ENCODE results near the gene HOMER1. TPM values are rescaled to one million over a fixed set of nuclear protein-coding genes. Genes with fewer than 3 reads are reported as not detected.

The HOMER1 gene
- total RNA-seq, 2 donors from 2014 or later = 42.4 to 43.3 TPM

GRCh38 chr5:79456890-79457583, 56.9 kb downstream of the HOMER1 start:
- no peak for DNase-seq
- H3K27me3 ChIP-seq (ENCODE audit: control insufficient read depth, insufficient read depth, low read length, poor library complexity, severe bottlenecking) = no peaks in the 10 kb centered on the region
- H3K4me3 Mint-ChIP-seq = no peak overlapping the region
- no peaks in the 10 kb centered on the region for H3K27me3 Mint-ChIP-seq (ENCODE audit: insufficient read depth)
- H3K9ac ChIP-seq (ENCODE audit: extremely low read depth, low read length, poor library complexity, severe bottlenecking) = no peak overlapping the region
- peaks cover 4% of the 10 kb centered on the region for H3K9me3 ChIP-seq (ENCODE audit: control insufficient read depth, low read length)
- H3K4me3 ChIP-seq (ENCODE audit: low read length) = no peak overlapping the region
- H3K36me3 ChIP-seq (ENCODE audit: control insufficient read depth, insufficient read depth, low read length) = peaks cover 13% of the 10 kb centered on the region
- TF ChIP-seq, protein P1, sequence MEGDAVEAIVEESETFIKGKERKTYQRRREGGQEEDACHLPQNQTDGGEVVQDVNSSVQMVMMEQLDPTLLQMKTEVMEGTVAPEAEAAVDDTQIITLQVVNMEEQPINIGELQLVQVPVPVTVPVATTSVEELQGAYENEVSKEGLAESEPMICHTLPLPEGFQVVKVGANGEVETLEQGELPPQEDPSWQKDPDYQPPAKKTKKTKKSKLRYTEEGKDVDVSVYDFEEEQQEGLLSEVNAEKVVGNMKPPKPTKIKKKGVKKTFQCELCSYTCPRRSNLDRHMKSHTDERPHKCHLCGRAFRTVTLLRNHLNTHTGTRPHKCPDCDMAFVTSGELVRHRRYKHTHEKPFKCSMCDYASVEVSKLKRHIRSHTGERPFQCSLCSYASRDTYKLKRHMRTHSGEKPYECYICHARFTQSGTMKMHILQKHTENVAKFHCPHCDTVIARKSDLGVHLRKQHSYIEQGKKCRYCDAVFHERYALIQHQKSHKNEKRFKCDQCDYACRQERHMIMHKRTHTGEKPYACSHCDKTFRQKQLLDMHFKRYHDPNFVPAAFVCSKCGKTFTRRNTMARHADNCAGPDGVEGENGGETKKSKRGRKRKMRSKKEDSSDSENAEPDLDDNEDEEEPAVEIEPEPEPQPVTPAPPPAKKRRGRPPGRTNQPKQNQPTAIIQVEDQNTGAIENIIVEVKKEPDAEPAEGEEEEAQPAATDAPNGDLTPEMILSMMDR (conservative IDR thresholded peaks at IDR 0.05) = no peak
- H3K36me3 Mint-ChIP-seq (ENCODE audit: low read depth) = peaks cover 15% of the 10 kb centered on the region
- no peaks in the 10 kb centered on the region for H3K9me3 Mint-ChIP-seq
- peaks cover 6% of the 10 kb centered on the region for H3K4me1 ChIP-seq (ENCODE audit: control insufficient read depth, insufficient read depth, low read length)
- H3K27ac ChIP-seq (ENCODE audit: low read depth, low read length) = no peak overlapping the region
- 90% methylated on average over 1 to 2 of the region's 2 CpGs for WGBS, 2 experiments (ENCODE audit: insufficient coverage in 1 of 2, insufficient read length in 1 of 2)
- H3K4me1 Mint-ChIP-seq = peaks cover 20% of the 10 kb centered on the region
- H3K27ac Mint-ChIP-seq = no peak overlapping the region

- H3K27ac ChIP-seq (ENCODE audit: low read depth, low read length) = no peak overlapping the region
- H3K27ac Mint-ChIP-seq = no peak overlapping the region
- H3K4me3 ChIP-seq (ENCODE audit: low read length) = no peak overlapping the region
- H3K36me3 Mint-ChIP-seq (ENCODE audit: low read depth) = peaks cover 15% of the 10 kb centered on the region
- peaks cover 20% of the 10 kb centered on the region for H3K4me1 Mint-ChIP-seq
- H3K27me3 ChIP-seq (ENCODE audit: control insufficient read depth, insufficient read depth, low read length, poor library complexity, severe bottlenecking) = no peaks in the 10 kb centered on the region
- peaks cover 6% of the 10 kb centered on the region for H3K4me1 ChIP-seq (ENCODE audit: control insufficient read depth, insufficient read depth, low read length)
- TF ChIP-seq, protein P1 (conservative IDR thresholded peaks at IDR 0.05) = no peak
- H3K9me3 Mint-ChIP-seq = no peaks in the 10 kb centered on the region
- H3K9me3 ChIP-seq (ENCODE audit: control insufficient read depth, low read length) = peaks cover 4% of the 10 kb centered on the region
- no peak overlapping the region for H3K9ac ChIP-seq (ENCODE audit: extremely low read depth, low read length, poor library complexity, severe bottlenecking)
- H3K27me3 Mint-ChIP-seq (ENCODE audit: insufficient read depth) = no peaks in the 10 kb centered on the region
- H3K36me3 ChIP-seq (ENCODE audit: control insufficient read depth, insufficient read depth, low read length) = peaks cover 13% of the 10 kb centered on the region
- no peak overlapping the region for H3K4me3 Mint-ChIP-seq
- no peak for DNase-seq
Observed at GRCh38 chr5:79456400-79456799, 57.5 kb downstream of the HOMER1 start.

GRCh38 chr5:79454043-79454442, 59.9 kb downstream of the HOMER1 start:
- peaks cover 20% of the 10 kb centered on the region for H3K4me1 Mint-ChIP-seq

More at GRCh38 chr5:79454043-79454442, 59.9 kb downstream of the HOMER1 start:
- WGBS, 2 experiments (ENCODE audit: insufficient coverage in 1 of 2, insufficient read length in 1 of 2) = 92 to 100% methylated on average over 2 to 3 of the region's 4 CpGs
- Histone ChIP-seq H3K27ac (ENCODE audit: low read depth, low read length) (no peak overlapping the region), H3K9me3 (ENCODE audit: control insufficient read depth, low read length) (no peaks in the 10 kb centered on the region), H3K4me1 (ENCODE audit: control insufficient read depth, insufficient read depth, low read length) (peaks cover 6% of the 10 kb centered on the region), H3K4me3 (ENCODE audit: low read length) (no peak overlapping the region), H3K27me3 (ENCODE audit: control insufficient read depth, insufficient read depth, low read length, poor library complexity, severe bottlenecking) (no peaks in the 10 kb centered on the region), H3K36me3 (ENCODE audit: control insufficient read depth, insufficient read depth, low read length) (peaks cover 21% of the 10 kb centered on the region), H3K9ac (ENCODE audit: extremely low read depth, low read length, poor library complexity, severe bottlenecking) (no peak overlapping the region)
- Mint-ChIP-seq H3K27me3 (ENCODE audit: insufficient read depth) (no peaks in the 10 kb centered on the region), H3K4me3 (no peak overlapping the region), H3K36me3 (ENCODE audit: low read depth) (peaks cover 22% of the 10 kb centered on the region), H3K27ac (peak overlapping the region; percentile 69), H3K9me3 (no peaks in the 10 kb centered on the region)
- DNase-seq = no peak
- TF ChIP-seq, protein P1 (conservative IDR thresholded peaks at IDR 0.05) = no peak
